SK-N-SH (cell line): ENCODE data around the gene CAGE1. TPM values are rescaled to one million over a fixed set of nuclear protein-coding genes. Genes with fewer than 3 reads are reported as not detected.

Experiments used
- CTCF ChIA-PET: fragments of 300-600, 350-600 bp; formaldehyde crosslinking; extraction: SDS; loops from one replicate; lab custom pipeline; 2021; lab: Yijun Ruan, JAX
- POLR2A ChIA-PET: fragments of 350-600 bp; sonication (Branson Sonifier 250); formaldehyde crosslinking; extraction: SDS; loops from one replicate; lab custom pipeline; 2020; ENCODE audit warnings: antibody characterized with exemption, inconsistent platforms; lab: Yijun Ruan, JAX
- DNase-seq: peaks from one replicate; pipeline ENCODE4 v3.0.0; 2012
- H2AFZ ChIP-seq: fragments of 200-600 bp; sonication (generic); 2 replicates; pipeline ENCODE4 v1.8.1; 2016; ENCODE audit warnings: antibody characterized with exemption, mild to moderate bottlenecking, low read depth
- H3F3A ChIP-seq: fragments of 200-600 bp; sonication (generic); replicated peaks from 2 replicates; pipeline ENCODE3; 2016; ENCODE audit warnings: antibody characterized with exemption, mild to moderate bottlenecking; ENCODE audit not compliant: insufficient read depth
- H3K27ac ChIP-seq, 2 experiments: fragments of 200-500 bp in 1 of 2; fragments of 200-600 bp in 1 of 2; sonication (Bioruptor generic) in 1 of 2; sonication (generic), shearing (Covaris generic) in 1 of 2; 2 replicates each; pipeline versions ENCODE4 v1.5.1 to v1.6.1; 2014 to 2016; ENCODE audit warnings: low read depth in 2 of 2, inconsistent platforms in 1 of 2, low read length in 1 of 2, mild to moderate bottlenecking in 1 of 2, mixed read lengths in 1 of 2
- H3K27me3 ChIP-seq: fragments of 200-600 bp; sonication (generic), shearing (Covaris generic); 2 replicates; pipeline ENCODE4 v1.6.1; 2016; ENCODE audit warnings: mixed run types; ENCODE audit not compliant: insufficient read depth
- H3K36me3 ChIP-seq, 2 experiments: fragments of 200-500 bp in 1 of 2; fragments of 200-600 bp in 1 of 2; sonication (Bioruptor generic) in 1 of 2; sonication (generic) in 1 of 2; replicated peaks in 1 of 2; 2 replicates each; pipeline versions ENCODE3 to v1.5.1; 2014 to 2016; ENCODE audit warnings: low read length in 1 of 2, mild to moderate bottlenecking in 1 of 2; ENCODE audit not compliant: insufficient read depth in 2 of 2, control insufficient read depth in 1 of 2
- H3K4me1 ChIP-seq, 2 experiments: fragments of 200-500 bp in 1 of 2; fragments of 200-600 bp in 1 of 2; sonication (Bioruptor generic) in 1 of 2; sonication (generic), shearing (Covaris generic) in 1 of 2; 2 replicates each; pipeline versions ENCODE4 v1.5.1 to v1.6.1; 2014 to 2016; ENCODE audit warnings: low read depth in 1 of 2, low read length in 1 of 2, mixed run types in 1 of 2; ENCODE audit not compliant: insufficient read depth in 2 of 2, control insufficient read depth in 1 of 2
- H3K4me2 ChIP-seq: fragments of 200-600 bp; sonication (generic), shearing (Covaris generic); 2 replicates; pipeline ENCODE4 v1.6.1; 2017; ENCODE audit warnings: mixed run types
- H3K4me3 ChIP-seq, 2 experiments: fragments of 200-500 bp in 1 of 2; fragments of 200-600 bp in 1 of 2; sonication (Bioruptor generic) in 1 of 2; sonication (generic), shearing (Covaris generic) in 1 of 2; 2 replicates each; pipeline versions ENCODE4 v1.5.1 to v1.8.1; 2014 to 2016; ENCODE audit warnings: low read depth in 2 of 2, inconsistent platforms in 1 of 2, low read length in 1 of 2, mild to moderate bottlenecking in 1 of 2, mixed read lengths in 1 of 2, moderate library complexity in 1 of 2
- H3K79me2 ChIP-seq: fragments of 200-600 bp; sonication (generic); 2 replicates; pipeline ENCODE4 v1.8.1; 2017; ENCODE audit warnings: mild to moderate bottlenecking; ENCODE audit not compliant: insufficient read depth
- H3K9ac ChIP-seq: fragments of 200-600 bp; sonication (generic); 2 replicates; pipeline ENCODE4 v1.6.1; 2017; ENCODE audit warnings: mixed run types
- H3K9me2 ChIP-seq: fragments of 200-600 bp; sonication (generic); 2 replicates; pipeline ENCODE4 v1.6.1; 2017; ENCODE audit warnings: mixed run types
- H3K9me3 ChIP-seq: fragments of 200-600 bp; sonication (generic); 2 replicates; pipeline ENCODE4 v1.6.1; 2017; ENCODE audit warnings: mixed run types, mild to moderate bottlenecking, moderate library complexity
- H4K20me1 ChIP-seq: fragments of 200-600 bp; sonication (generic); 2 replicates; pipeline ENCODE4 v1.6.1; 2017; ENCODE audit warnings: mild to moderate bottlenecking, mixed run types; ENCODE audit not compliant: insufficient read depth
- FOSL2 ChIP-seq: IDR thresholded peaks from 2 replicates; pipeline ENCODE4 v1.4.0; 2012; ENCODE audit warnings: low read depth, mild to moderate bottlenecking, moderate library complexity, borderline replicate concordance
- FOXJ3 ChIP-seq: sonication (generic); formaldehyde crosslinking; IDR thresholded peaks from 2 replicates; pipeline ENCODE4 v1.5.1; 2020; ENCODE audit warnings: mild to moderate bottlenecking, missing genetic modification reagents
- FOXM1 ChIP-seq: IDR thresholded peaks from 2 replicates; pipeline ENCODE4 v1.4.0; 2012; ENCODE audit warnings: low read depth, mild to moderate bottlenecking
- NRF1 ChIP-seq: IDR thresholded peaks from 2 replicates; pipeline ENCODE4 v1.6.1; 2012; ENCODE audit warnings: low read depth, mild to moderate bottlenecking, low read length
- RAD21 ChIP-seq: IDR thresholded peaks from 2 replicates; pipeline ENCODE4 v1.6.1; 2012; ENCODE audit warnings: mild to moderate bottlenecking, low read length
- REST ChIP-seq: IDR thresholded peaks from 2 replicates; pipeline ENCODE4 v1.6.1; 2012; ENCODE audit warnings: mild to moderate bottlenecking, low read depth, low read length, moderate library complexity
- SMC3 ChIP-seq: IDR thresholded peaks from 2 replicates; pipeline ENCODE4 v1.6.1; 2012; ENCODE audit warnings: low read depth, low read length, improper control_type of control experiment
- TCF12 ChIP-seq: IDR thresholded peaks from 2 replicates; pipeline ENCODE4 v1.4.0; 2012
- USF1 ChIP-seq: IDR thresholded peaks from 2 replicates; pipeline ENCODE4 v1.4.0; 2012; ENCODE audit warnings: low read depth, borderline replicate concordance
- YY1 ChIP-seq: IDR thresholded peaks from 2 replicates; pipeline ENCODE4 v1.4.0; 2012; ENCODE audit warnings: low read depth, mild to moderate bottlenecking
- WGBS: methylation state at CpG from one replicate; pipeline ENCODE4 v1.1.6; 2017; ENCODE audit warnings: low lambda C conversion rate; 5-methylcytosine and 5-hydroxymethylcytosine counted together
- polyA plus RNA-seq, 3 experiments: library from polyadenylated mRNA; depleted of rRNA; stranded (reverse); fragments of >200 nt; gene quantifications; 2 replicates each; pipeline ENCODE4 v1.2.3, GENCODE V29; 2012
- TF ChIP-seq, protein P1 (sequence below): IDR thresholded peaks from 2 replicates; pipeline ENCODE4 v1.4.0; 2012; ENCODE audit warnings: low read depth, borderline replicate concordance
- TF ChIP-seq, protein P2 (sequence below): IDR thresholded peaks from 2 replicates; pipeline ENCODE4; 2012
- TF ChIP-seq, protein P3 (sequence below): IDR thresholded peaks from 2 replicates; pipeline ENCODE4 v1.4.0; 2012; ENCODE audit warnings: low read depth

The CAGE1 gene
- polyA plus RNA-seq, 1 of the 3 experiments (the other 2 are of a cell fraction) = not detected

- no peaks in the 10 kb centered on the region for H3K9me3 ChIP-seq
- H4K20me1 ChIP-seq = no peaks in the 10 kb centered on the region
- no peak overlapping the region for H3K4me3 ChIP-seq
- no peak overlapping the region for H3K4me2 ChIP-seq
- H3F3A ChIP-seq = no peaks in the 10 kb centered on the region
- H2AFZ ChIP-seq = no peak overlapping the region
- no peaks in the 10 kb centered on the region for H3K79me2 ChIP-seq
- H3K9me2 ChIP-seq = no peaks in the 10 kb centered on the region
- WGBS = 26% methylated on average over 2 of the region's 2 CpGs
- no peaks in the 10 kb centered on the region for H3K27me3 ChIP-seq
- no peak overlapping the region for H3K9ac ChIP-seq
- POLR2A ChIA-PET = no interaction called here
- no peak for DNase-seq
- TF ChIP-seq, protein P1, sequence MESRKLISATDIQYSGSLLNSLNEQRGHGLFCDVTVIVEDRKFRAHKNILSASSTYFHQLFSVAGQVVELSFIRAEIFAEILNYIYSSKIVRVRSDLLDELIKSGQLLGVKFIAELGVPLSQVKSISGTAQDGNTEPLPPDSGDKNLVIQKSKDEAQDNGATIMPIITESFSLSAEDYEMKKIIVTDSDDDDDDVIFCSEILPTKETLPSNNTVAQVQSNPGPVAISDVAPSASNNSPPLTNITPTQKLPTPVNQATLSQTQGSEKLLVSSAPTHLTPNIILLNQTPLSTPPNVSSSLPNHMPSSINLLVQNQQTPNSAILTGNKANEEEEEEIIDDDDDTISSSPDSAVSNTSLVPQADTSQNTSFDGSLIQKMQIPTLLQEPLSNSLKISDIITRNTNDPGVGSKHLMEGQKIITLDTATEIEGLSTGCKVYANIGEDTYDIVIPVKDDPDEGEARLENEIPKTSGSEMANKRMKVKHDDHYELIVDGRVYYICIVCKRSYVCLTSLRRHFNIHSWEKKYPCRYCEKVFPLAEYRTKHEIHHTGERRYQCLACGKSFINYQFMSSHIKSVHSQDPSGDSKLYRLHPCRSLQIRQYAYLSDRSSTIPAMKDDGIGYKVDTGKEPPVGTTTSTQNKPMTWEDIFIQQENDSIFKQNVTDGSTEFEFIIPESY = no peak
- TF ChIP-seq RAD21 (no peak), REST (no peak)
- TF ChIP-seq, all 33 proteins: peak for 0
- Histone ChIP-seq H3K27ac (no peak overlapping the region), H3K36me3 (no peaks in the 10 kb centered on the region), H3K4me1 (no peaks in the 10 kb centered on the region)
- CTCF ChIA-PET = interaction anchor here (0.6 kb wide), 1 partner anchor 53 kb away, joined by 3 read pairs; no protein-coding TSS in a partner anchor
These were observed 61.3 kb downstream of the CAGE1 start for GRCh38 chr6:7328243-7328642.

- POLR2A ChIA-PET = no interaction called here
- TF ChIP-seq, protein P2, sequence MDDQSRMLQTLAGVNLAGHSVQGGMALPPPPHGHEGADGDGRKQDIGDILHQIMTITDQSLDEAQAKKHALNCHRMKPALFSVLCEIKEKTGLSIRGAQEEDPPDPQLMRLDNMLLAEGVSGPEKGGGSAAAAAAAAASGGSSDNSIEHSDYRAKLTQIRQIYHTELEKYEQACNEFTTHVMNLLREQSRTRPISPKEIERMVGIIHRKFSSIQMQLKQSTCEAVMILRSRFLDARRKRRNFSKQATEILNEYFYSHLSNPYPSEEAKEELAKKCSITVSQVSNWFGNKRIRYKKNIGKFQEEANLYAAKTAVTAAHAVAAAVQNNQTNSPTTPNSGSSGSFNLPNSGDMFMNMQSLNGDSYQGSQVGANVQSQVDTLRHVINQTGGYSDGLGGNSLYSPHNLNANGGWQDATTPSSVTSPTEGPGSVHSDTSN = no peak
- TF ChIP-seq YY1 = no peak
- TF ChIP-seq FOXJ3 (CRISPR knock-in tag) = no peak
- TF ChIP-seq, protein P1 = no peak
- TF ChIP-seq TCF12 = no peak
- TF ChIP-seq REST = no peak
- TF ChIP-seq FOXM1 = no peak
- TF ChIP-seq FOSL2 = no peak
- no peak for TF ChIP-seq SMC3
- TF ChIP-seq NRF1 = no peak
- TF ChIP-seq USF1 = no peak
- TF ChIP-seq, protein P3, sequence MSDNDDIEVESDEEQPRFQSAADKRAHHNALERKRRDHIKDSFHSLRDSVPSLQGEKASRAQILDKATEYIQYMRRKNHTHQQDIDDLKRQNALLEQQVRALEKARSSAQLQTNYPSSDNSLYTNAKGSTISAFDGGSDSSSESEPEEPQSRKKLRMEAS = no peak
These were observed 63.8 kb downstream of the CAGE1 start for GRCh38 chr6:7325750-7326149.

More at GRCh38 chr6:7325750-7326149, 63.8 kb downstream of the CAGE1 start:
- H4K20me1 ChIP-seq = no peaks in the 10 kb centered on the region
- no peak overlapping the region for H3K4me3 ChIP-seq
- H3K27ac ChIP-seq = no peak overlapping the region
- no peak overlapping the region for H3K4me2 ChIP-seq
- DNase-seq = no peak
- no peak overlapping the region for H2AFZ ChIP-seq
- WGBS = 57% methylated on average over 3 of the region's 3 CpGs
- H3K4me1 ChIP-seq = no peaks in the 10 kb centered on the region
- CTCF ChIA-PET = no interaction called here
- H3K9me2 ChIP-seq = no peaks in the 10 kb centered on the region
- H3K9me3 ChIP-seq = no peaks in the 10 kb centered on the region
- H3K79me2 ChIP-seq = no peaks in the 10 kb centered on the region
- H3K9ac ChIP-seq = no peak overlapping the region
- no peaks in the 10 kb centered on the region for H3K36me3 ChIP-seq
- H3K27me3 ChIP-seq = no peaks in the 10 kb centered on the region
- no peaks in the 10 kb centered on the region for H3F3A ChIP-seq
